Testis (tissue), 2 donors: ENCODE data around the gene PKP2.

Experiments
- CTCF ChIP-seq, 3 experiments: fragments of 450-650 bp in 2 of 3; fragments of 200-600 bp in 1 of 3; sonication (generic) in 1 of 3; IDR thresholded peaks; one replicate each; pipeline ENCODE4 v1.5.1; 2016 to 2019; ENCODE audit warnings: antibody characterized with exemption in 3 of 3, mild to moderate bottlenecking in 2 of 3, moderate library complexity in 1 of 3
- POLR2A ChIP-seq: fragments of 450-650 bp; IDR thresholded peaks from one replicate; pipeline ENCODE4 v1.6.1; 2017; ENCODE audit warnings: antibody characterized with exemption, mild to moderate bottlenecking, moderate library complexity

GRCh38 chr12:32864731-32865130 is 31.8 kb downstream of the PKP2 start:
- no peak for TF ChIP-seq CTCF (IDR thresholded peaks at IDR 0.05)
- no peak for TF ChIP-seq POLR2A
